GM12872 (cell line): ENCODE data around the gene FARSB.

Experiments used
- CTCF ChIP-seq: IDR thresholded peaks from 3 replicates; pipeline ENCODE4 v1.5.1; 2011; ENCODE audit warnings: low read depth, mild to moderate bottlenecking, low read length, moderate library complexity; ENCODE audit not compliant: insufficient read depth

FARSB gene

GRCh38 chr2:222526480-222527277 is 129.2 kb downstream of the FARSB start:
- no peak for TF ChIP-seq CTCF

- no peak for TF ChIP-seq CTCF
Measured at GRCh38 chr2:222525811-222526210, 130.1 kb downstream of the FARSB start.

GRCh38 chr2:222523783-222524544 is 131.9 kb downstream of the FARSB start:
- TF ChIP-seq CTCF: no peak

- no peak for TF ChIP-seq CTCF
Measured at GRCh38 chr2:222522082-222522481, 133.8 kb downstream of the FARSB start.

- TF ChIP-seq CTCF: no peak
Measured at GRCh38 chr2:222521099-222521498, 134.8 kb downstream of the FARSB start.
